IMR-90 (cell line): ENCODE measurements around the gene MSANTD1. TPM values are rescaled to one million over a fixed set of nuclear protein-coding genes. Genes with fewer than 3 reads are reported as not detected.

ENCODE experiments used
- ATAC-seq: fragments of 200-7000 bp; cut with Tn5 transposase; 2 replicates; pipeline ENCODE4 v1.9.1; 2020; ENCODE audit warnings: low read depth, mild to moderate bottlenecking, moderate library complexity
- BruUV-seq: library from RNA; stranded (reverse); fragments of 400-500 nt; replicated peaks from 2 replicates; lab custom pipeline; 2021; lab: Mats Ljungman, UMichigan
- CTCF ChIA-PET: fragments of 300-600 bp; formaldehyde crosslinking; extraction: SDS; loops from one replicate; lab custom pipeline; 2021; ENCODE audit warnings: antibody characterized with exemption; lab: Yijun Ruan, JAX
- POLR2A ChIA-PET: fragments of 300-600 bp; sonication (Branson Sonifier 250); formaldehyde crosslinking; loops from one replicate; lab custom pipeline; 2022; ENCODE audit warnings: antibody characterized with exemption; ENCODE audit not compliant: unreplicated experiment; lab: Charles Lee
- DNase-seq: peaks from one replicate; pipeline ENCODE4 v3.0.0; 2013
- H2AFZ ChIP-seq: replicated peaks from 2 replicates; pipeline ENCODE3; 2013; ENCODE audit warnings: low read length, mild to moderate bottlenecking; ENCODE audit not compliant: poor library complexity
- H2AK5ac ChIP-seq: 2 replicates; pipeline ENCODE4 v1.6.1; 2013; ENCODE audit warnings: low read depth, low read length, inconsistent platforms
- H2AK9ac ChIP-seq: replicated peaks from 2 replicates; pipeline ENCODE3; 2013; ENCODE audit warnings: mild to moderate bottlenecking, low read depth, low read length, moderate library complexity; ENCODE audit not compliant: poor library complexity
- H2BK120ac ChIP-seq: 2 replicates; pipeline ENCODE4 v1.6.1; 2013; ENCODE audit warnings: low read depth, low read length, inconsistent platforms
- H2BK15ac ChIP-seq: 3 replicates; pipeline ENCODE4 v1.6.1; 2013; ENCODE audit warnings: low read depth, low read length, inconsistent platforms
- H2BK20ac ChIP-seq: 2 replicates; pipeline ENCODE4 v1.6.1; 2013; ENCODE audit warnings: low read depth, mild to moderate bottlenecking, inconsistent platforms, low read length, moderate library complexity
- H2BK5ac ChIP-seq: 2 replicates; pipeline ENCODE4 v1.6.1; 2013; ENCODE audit warnings: mild to moderate bottlenecking, low read depth, low read length, inconsistent platforms; ENCODE audit not compliant: poor library complexity, severe bottlenecking
- H3K14ac ChIP-seq: replicated peaks from 2 replicates; pipeline ENCODE4 v1.6.1; 2013; ENCODE audit warnings: low read depth, low read length, inconsistent platforms
- H3K18ac ChIP-seq: 2 replicates; pipeline ENCODE4 v1.6.1; 2013; ENCODE audit warnings: low read depth, low read length, control low read depth
- H3K23ac ChIP-seq: 2 replicates; pipeline ENCODE4 v1.6.1; 2013; ENCODE audit warnings: low read depth, low read length, inconsistent platforms
- H3K27ac ChIP-seq: 2 replicates; pipeline ENCODE4 v1.5.1; 2013; ENCODE audit warnings: mild to moderate bottlenecking, control low read depth, low read length; ENCODE audit not compliant: insufficient read depth
- H3K27me3 ChIP-seq: 2 replicates; pipeline ENCODE4 v1.6.1; 2013; ENCODE audit warnings: low read length; ENCODE audit not compliant: control insufficient read depth, insufficient read depth
- H3K36me3 ChIP-seq: 2 replicates; pipeline ENCODE4 v1.6.1; 2013; ENCODE audit warnings: low read length, mixed read lengths; ENCODE audit not compliant: control insufficient read depth, insufficient read depth
- H3K4ac ChIP-seq: 2 replicates; pipeline ENCODE4 v1.6.1; 2013; ENCODE audit warnings: low read depth, low read length, inconsistent platforms
- H3K4me1 ChIP-seq: 2 replicates; pipeline ENCODE4 v1.6.1; 2013; ENCODE audit warnings: low read length, mixed read lengths; ENCODE audit not compliant: control insufficient read depth, insufficient read depth
- H3K4me2 ChIP-seq: 2 replicates; pipeline ENCODE4 v1.6.1; 2013; ENCODE audit warnings: low read depth, mild to moderate bottlenecking, control low read depth, low read length, moderate library complexity
- H3K4me3 ChIP-seq: 2 replicates; pipeline ENCODE4 v1.5.1; 2013; ENCODE audit warnings: low read depth, mild to moderate bottlenecking, control low read depth, low read length, moderate library complexity; ENCODE audit not compliant: insufficient read depth
- H3K56ac ChIP-seq: 2 replicates; pipeline ENCODE4 v1.6.1; 2013; ENCODE audit warnings: low read length, inconsistent platforms; ENCODE audit not compliant: insufficient read depth; ENCODE audit errors: extremely low read depth
- H3K79me1 ChIP-seq, 2 experiments: 2 replicates each; pipeline ENCODE4 v1.6.1; 2013; ENCODE audit warnings: low read length in 2 of 2, inconsistent platforms in 1 of 2, low read depth in 1 of 2
- H3K9ac ChIP-seq: 2 replicates; pipeline ENCODE4 v1.6.1; 2013; ENCODE audit warnings: low read depth, low read length, control low read depth
- H3K9me1 ChIP-seq: 2 replicates; pipeline ENCODE4 v1.6.1; 2013; ENCODE audit warnings: low read length, inconsistent platforms; ENCODE audit not compliant: insufficient read depth
- H3K9me3 ChIP-seq: 2 replicates; pipeline ENCODE4 v1.6.1; 2013; ENCODE audit warnings: low read length; ENCODE audit not compliant: control insufficient read depth, insufficient read depth
- H4K20me1 ChIP-seq: 2 replicates; pipeline ENCODE4 v1.6.1; 2013; ENCODE audit warnings: low read length, inconsistent platforms; ENCODE audit not compliant: insufficient read depth
- H4K5ac ChIP-seq: 2 replicates; pipeline ENCODE4 v1.6.1; 2013; ENCODE audit warnings: mild to moderate bottlenecking, low read depth, low read length, control low read depth
- H4K8ac ChIP-seq, 2 experiments: 2 replicates each; pipeline ENCODE4 v1.6.1; 2013; ENCODE audit warnings: low read depth in 2 of 2, low read length in 2 of 2, control low read depth in 1 of 2, inconsistent platforms in 1 of 2
- H4K91ac ChIP-seq: 2 replicates; pipeline ENCODE4 v1.6.1; 2013; ENCODE audit warnings: low read depth, low read length, inconsistent platforms; ENCODE audit not compliant: insufficient read depth
- CHD1 ChIP-seq: IDR thresholded peaks from 2 replicates; pipeline ENCODE4 v1.6.1; 2012; ENCODE audit warnings: low read depth, low read length, improper control_type of control experiment
- FOS ChIP-seq: fragments of 150-350 bp; IDR thresholded peaks from 2 replicates; pipeline ENCODE4 v1.6.1; 2016; ENCODE audit warnings: low read depth, low read length
- MAZ ChIP-seq: IDR thresholded peaks from 2 replicates; pipeline ENCODE4 v1.6.1; 2012; ENCODE audit warnings: low read depth, mild to moderate bottlenecking, low read length, improper control_type of control experiment, moderate library complexity, borderline replicate concordance
- NFE2L2 ChIP-seq: fragments of 150-350 bp; IDR thresholded peaks from 2 replicates; pipeline ENCODE4 v1.6.1; 2016; ENCODE audit warnings: low read depth, mild to moderate bottlenecking, low read length
- WGBS, 2 experiments: methylation state at CpG; one replicate each; pipeline versions ENCODE4 v1.1.5 to v1.1.7; 2013; ENCODE audit warnings: missing lambda C conversion rate in 2 of 2; ENCODE audit not compliant: insufficient read length in 1 of 2; ENCODE audit errors: extremely low coverage in 2 of 2; 5-methylcytosine and 5-hydroxymethylcytosine counted together
- dilution Hi-C: fragments of 300-500 bp; cut with HindIII; formaldehyde crosslinking; loops from one replicate; pipeline ENCODE4 v1.14.3; 2018; ENCODE audit warnings: low sequenced_read_pairs; ENCODE audit not compliant: unreplicated experiment
- in situ Hi-C: fragments of 300-500 bp; cut with MboI; formaldehyde crosslinking; loops from 3 replicates; pipeline ENCODE4 v1.14.3; 2019; ENCODE audit warnings: low sequenced_read_pairs, inconsistent platforms, mixed read lengths
- intact Hi-C: fragments of 100-400 bp; cut with micrococcal nuclease; formaldehyde crosslinking; loops from 2 replicates; pipeline ENCODE4 v1.10.0; 2022
- polyA plus RNA-seq, 3 experiments: library from polyadenylated mRNA; depleted of rRNA; stranded (reverse); fragments of >200 nt; gene quantifications; 2 replicates each; pipeline ENCODE4 v1.2.3, GENCODE V29; 2012; ENCODE audit warnings: low replicate concordance in 1 of 3
- total RNA-seq: library from RNA; depleted of rRNA; stranded (reverse); fragments of >200 nt; gene quantifications from 2 replicates; pipeline ENCODE4 v1.2.3, GENCODE V29; 2012
- TF ChIP-seq, protein P1 (sequence below): fragments of 150-350 bp; IDR thresholded peaks from 2 replicates; pipeline ENCODE4 v1.6.1; 2016; ENCODE audit warnings: low read depth, mild to moderate bottlenecking, low read length, moderate library complexity, borderline replicate concordance

The MSANTD1 gene
- total and polyA plus RNA-seq, 2 of the 4 experiments (the other 2 are of a cell fraction), result under 0.01 to 0.07 TPM

DNA sequence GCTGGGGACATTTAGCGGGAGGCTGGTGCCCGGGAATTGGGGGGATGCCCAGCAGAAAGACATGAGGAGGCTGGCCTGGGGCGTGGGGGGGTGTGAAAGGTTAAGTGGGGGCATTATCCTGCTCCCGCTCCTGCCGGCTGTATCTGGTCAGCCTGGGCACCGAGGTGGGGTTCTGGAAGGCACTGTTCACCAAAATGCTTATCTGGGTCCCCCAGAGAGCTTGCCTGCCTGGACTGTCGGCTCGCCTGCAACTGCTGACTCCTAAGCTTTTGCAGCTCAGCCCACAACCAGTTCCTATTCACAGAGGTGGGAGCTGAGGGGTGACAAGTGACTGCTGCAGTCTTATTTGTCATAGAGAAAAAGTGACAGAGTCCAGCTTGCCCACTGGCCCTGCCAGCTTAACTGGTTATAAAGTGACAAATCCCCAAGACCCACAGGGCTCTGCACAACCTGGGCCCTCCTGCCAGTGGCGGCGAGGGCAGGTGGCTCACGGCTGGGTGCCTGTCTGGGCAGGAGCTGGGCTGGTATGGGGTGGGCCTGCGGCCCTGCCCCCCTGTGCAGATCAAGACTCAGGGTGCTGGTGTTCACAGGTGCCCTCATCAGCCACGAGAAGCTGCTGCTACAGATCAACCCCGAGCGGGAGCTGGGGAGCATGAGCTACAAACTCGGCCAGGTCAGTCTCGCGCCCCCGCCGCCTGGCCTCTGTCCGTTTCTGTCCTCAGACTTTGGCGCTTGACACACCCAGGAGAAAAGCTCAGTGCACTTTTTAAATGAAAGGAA lies 23.7 kb upstream of the MSANTD1 start:
- no peaks in the 10 kb centered on the region for H3K27me3 ChIP-seq
- H3K23ac ChIP-seq, result no peak overlapping the region
- TF ChIP-seq NFE2L2 (no peak), MAZ (no peak), CHD1 (no peak), FOS (no peak)
- TF ChIP-seq, protein P1, sequence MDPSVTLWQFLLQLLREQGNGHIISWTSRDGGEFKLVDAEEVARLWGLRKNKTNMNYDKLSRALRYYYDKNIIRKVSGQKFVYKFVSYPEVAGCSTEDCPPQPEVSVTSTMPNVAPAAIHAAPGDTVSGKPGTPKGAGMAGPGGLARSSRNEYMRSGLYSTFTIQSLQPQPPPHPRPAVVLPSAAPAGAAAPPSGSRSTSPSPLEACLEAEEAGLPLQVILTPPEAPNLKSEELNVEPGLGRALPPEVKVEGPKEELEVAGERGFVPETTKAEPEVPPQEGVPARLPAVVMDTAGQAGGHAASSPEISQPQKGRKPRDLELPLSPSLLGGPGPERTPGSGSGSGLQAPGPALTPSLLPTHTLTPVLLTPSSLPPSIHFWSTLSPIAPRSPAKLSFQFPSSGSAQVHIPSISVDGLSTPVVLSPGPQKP, result no peak
- POLR2A ChIA-PET, result no interaction called here
- H3K18ac ChIP-seq, result no peak overlapping the region
- H2BK5ac ChIP-seq, result no peak overlapping the region
- H3K4ac ChIP-seq, result no peak overlapping the region
- H3K4me1 ChIP-seq, result peaks cover 3% of the 10 kb centered on the region
- peaks cover 61% of the 10 kb centered on the region for H3K36me3 ChIP-seq
- no peak overlapping the region for H4K91ac ChIP-seq
- no peak overlapping the region for H3K4me3 ChIP-seq
- peaks cover 0 to 9% of the 10 kb centered on the region in 2 experiments; a peak in 1 of 4 replicates for H3K79me1 ChIP-seq
- H3K4me2 ChIP-seq, result no peak overlapping the region
- 77% methylated on average over 7 of the region's 22 CpGs; no CpG with 5 or more reads in 1 of the 2 experiments for WGBS, 2 experiments
- no peak overlapping the region for H2AK9ac ChIP-seq
- no peak for DNase-seq
- no peak overlapping the region for H2BK120ac ChIP-seq
- peaks cover 8% of the 10 kb centered on the region for H3K9me1 ChIP-seq
- H4K20me1 ChIP-seq, result peaks cover 3% of the 10 kb centered on the region; the same call in 1 of the 2 replicates
- no peak overlapping the region for H4K5ac ChIP-seq
- CTCF ChIA-PET, result interaction anchor here (0.6 to 1.0 kb wide), 2 partner anchors 16 to 86 kb away, joined by 3 read pairs; no protein-coding TSS in a partner anchor
- no peak overlapping the region for H3K9ac ChIP-seq
- H2BK20ac ChIP-seq, result no peak overlapping the region
- no peaks in the 10 kb centered on the region for H3K9me3 ChIP-seq
- dilution Hi-C loops (no loop called here), in situ Hi-C loops (no loop called here), intact Hi-C loops (no loop called here)
- no peak overlapping the region for H2BK15ac ChIP-seq
- no peak for ATAC-seq
- no peak overlapping the region for H3K14ac ChIP-seq
- no peak overlapping the region for H2AFZ ChIP-seq
- no peak overlapping the region for H3K56ac ChIP-seq
- H2AK5ac ChIP-seq, result no peak overlapping the region
- H4K8ac ChIP-seq, result no peak overlapping the region
- BruUV-seq, result no TSS peak
- H3K27ac ChIP-seq, result no peak overlapping the region
